Measurements from ENCODE around the gene NDUFAF2. TPM values are rescaled to one million over a fixed set of nuclear protein-coding genes. Genes with fewer than 3 reads are reported as not detected.

NDUFAF2 gene
- total RNA-seq, 1 experiment from 2014 or later = 60.8 TPM

GRCh38 chr5:61098251-61098995 lies 153.4 kb downstream of the NDUFAF2 start:
- H3K4me1 ChIP-seq = no peaks in the 10 kb centered on the region
- CTCF ChIA-PET = no interaction called here
- DNase-seq = no peak
- no peaks in the 10 kb centered on the region; the same call in 1 of the 2 replicates for H3K36me3 ChIP-seq (ENCODE audit: control insufficient read depth, insufficient read depth, low read length)
- H3K9me3 ChIP-seq = no peaks in the 10 kb centered on the region
- H3K36me3 Mint-ChIP-seq (ENCODE audit: insufficient read depth, unreplicated experiment) = peaks cover 11% of the 10 kb centered on the region
- TF ChIP-seq CTCF (IDR thresholded peaks at IDR 0.05; ENCODE audit: insufficient read depth in 1 of 2, low read depth in 1 of 2, low read length in 1 of 2, severe bottlenecking in 1 of 2, unreplicated experiment in 1 of 2) = no peak
- peaks cover 7% of the 10 kb centered on the region for H3K4me1 Mint-ChIP-seq (ENCODE audit: low read depth, unreplicated experiment)
- H3K27ac Mint-ChIP-seq (ENCODE audit: unreplicated experiment) = no peak overlapping the region
- no peaks in the 10 kb centered on the region for H3K27me3 Mint-ChIP-seq (ENCODE audit: insufficient read depth, unreplicated experiment)
- intact Hi-C loops (cut with micrococcal nuclease; ENCODE audit: unreplicated experiment) = no loop called here
- no peak overlapping the region for H3K4me3 ChIP-seq (ENCODE audit: low read depth, low read length)
- peaks cover 7% of the 10 kb centered on the region for H3K9me3 Mint-ChIP-seq (ENCODE audit: unreplicated experiment)
- POLR2A ChIA-PET = no interaction called here
- H3K4me3 Mint-ChIP-seq (ENCODE audit: unreplicated experiment) = no peak overlapping the region
- no peaks in the 10 kb centered on the region for H3K27me3 ChIP-seq (replicated peaks; ENCODE audit: control insufficient read depth, insufficient read depth, low read length)
- no TSS peak for BruUV-seq (replicated peaks)

GRCh38 chr5:61100437-61100836 lies 155.4 kb downstream of the NDUFAF2 start:
- Histone ChIP-seq H3K9me3 (no peaks in the 10 kb centered on the region), H3K36me3 (ENCODE audit: control insufficient read depth, insufficient read depth, low read length) (no peaks in the 10 kb centered on the region; the same call in 1 of the 2 replicates), H3K4me1 (no peaks in the 10 kb centered on the region), H3K4me3 (ENCODE audit: low read depth, low read length) (no peak overlapping the region), H3K27me3 (replicated peaks; ENCODE audit: control insufficient read depth, insufficient read depth, low read length) (no peaks in the 10 kb centered on the region)
- no TSS peak for BruUV-seq (replicated peaks)
- CTCF ChIA-PET = interaction anchor here (1.1 kb wide), 1 partner anchor 668 kb away, joined by 3 read pairs; no protein-coding TSS in a partner anchor
- intact Hi-C loops (cut with micrococcal nuclease; ENCODE audit: unreplicated experiment) = no loop called here
- Mint-ChIP-seq H3K36me3 (ENCODE audit: insufficient read depth, unreplicated experiment) (peaks cover 11% of the 10 kb centered on the region), H3K9me3 (ENCODE audit: unreplicated experiment) (peaks cover 7% of the 10 kb centered on the region), H3K27ac (ENCODE audit: unreplicated experiment) (no peak overlapping the region), H3K4me1 (ENCODE audit: low read depth, unreplicated experiment) (no peaks in the 10 kb centered on the region), H3K4me3 (ENCODE audit: unreplicated experiment) (no peak overlapping the region), H3K27me3 (ENCODE audit: insufficient read depth, unreplicated experiment) (no peaks in the 10 kb centered on the region)
- no peak for DNase-seq
- TF ChIP-seq CTCF (IDR thresholded peaks at IDR 0.05; ENCODE audit: insufficient read depth in 1 of 2, low read depth in 1 of 2, low read length in 1 of 2, severe bottlenecking in 1 of 2, unreplicated experiment in 1 of 2) = no peak
- POLR2A ChIA-PET = interaction anchor here (0.6 kb wide), 1 partner anchor 9 kb away, joined by 3 read pairs; no protein-coding TSS in a partner anchor

DNA sequence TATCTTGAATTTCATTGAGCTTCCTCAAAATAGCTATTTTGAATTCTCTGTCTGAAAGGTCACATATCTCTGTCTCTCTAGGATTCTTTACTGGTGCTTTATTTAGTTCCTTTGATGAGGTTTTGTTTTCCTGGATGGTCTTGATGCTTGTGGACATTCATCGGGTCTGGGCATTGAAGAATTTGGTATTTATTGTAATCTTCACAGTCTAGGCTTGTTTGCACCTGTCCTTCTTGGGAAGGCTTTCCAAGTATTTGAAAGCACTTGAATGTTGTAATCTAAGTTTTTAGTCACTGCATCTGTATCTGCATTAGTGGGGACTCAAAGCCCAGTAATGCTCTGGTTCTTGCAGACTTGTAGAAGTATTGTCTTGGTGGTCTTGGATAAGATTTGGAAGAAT lies 169.4 kb downstream of the NDUFAF2 start:
- intact Hi-C loops (cut with micrococcal nuclease; ENCODE audit: unreplicated experiment) = no loop called here
- Mint-ChIP-seq H3K27me3 (ENCODE audit: insufficient read depth, unreplicated experiment) (no peaks in the 10 kb centered on the region), H3K36me3 (ENCODE audit: insufficient read depth, unreplicated experiment) (no peaks in the 10 kb centered on the region), H3K4me1 (ENCODE audit: low read depth, unreplicated experiment) (no peaks in the 10 kb centered on the region), H3K4me3 (ENCODE audit: unreplicated experiment) (no peak overlapping the region), H3K27ac (ENCODE audit: unreplicated experiment) (no peak overlapping the region), H3K9me3 (ENCODE audit: unreplicated experiment) (peaks cover 20% of the 10 kb centered on the region)
- POLR2A ChIA-PET = no interaction called here
- no TSS peak for BruUV-seq (replicated peaks)
- no peak for DNase-seq
- Histone ChIP-seq H3K9me3 (no peaks in the 10 kb centered on the region), H3K36me3 (ENCODE audit: control insufficient read depth, insufficient read depth, low read length) (no peaks in the 10 kb centered on the region; the same call in 1 of the 2 replicates), H3K4me1 (no peaks in the 10 kb centered on the region), H3K4me3 (ENCODE audit: low read depth, low read length) (no peak overlapping the region), H3K27me3 (replicated peaks; ENCODE audit: control insufficient read depth, insufficient read depth, low read length) (no peaks in the 10 kb centered on the region)
- CTCF ChIA-PET = no interaction called here
- TF ChIP-seq CTCF (IDR thresholded peaks at IDR 0.05; ENCODE audit: insufficient read depth in 1 of 2, low read depth in 1 of 2, low read length in 1 of 2, severe bottlenecking in 1 of 2, unreplicated experiment in 1 of 2) = no peak

Measured in Caco-2 (cell line).